CD4-positive, alpha-beta T cell treated with Interleukin-6 for 4 hours (primary cell): Measurements from ENCODE around the gene NAB1.
"Not testable (repeated sequence)": the region's sequence is repeated elsewhere in the genome, so short reads cannot be mapped to it uniquely, and the experiment has no call there.

ENCODE experiments used
- DNase-seq: peaks from one replicate; pipeline ENCODE4 v3.0.0-alpha.2; 2020; ENCODE audit warnings: mixed read lengths

NAB1 gene, protein sequence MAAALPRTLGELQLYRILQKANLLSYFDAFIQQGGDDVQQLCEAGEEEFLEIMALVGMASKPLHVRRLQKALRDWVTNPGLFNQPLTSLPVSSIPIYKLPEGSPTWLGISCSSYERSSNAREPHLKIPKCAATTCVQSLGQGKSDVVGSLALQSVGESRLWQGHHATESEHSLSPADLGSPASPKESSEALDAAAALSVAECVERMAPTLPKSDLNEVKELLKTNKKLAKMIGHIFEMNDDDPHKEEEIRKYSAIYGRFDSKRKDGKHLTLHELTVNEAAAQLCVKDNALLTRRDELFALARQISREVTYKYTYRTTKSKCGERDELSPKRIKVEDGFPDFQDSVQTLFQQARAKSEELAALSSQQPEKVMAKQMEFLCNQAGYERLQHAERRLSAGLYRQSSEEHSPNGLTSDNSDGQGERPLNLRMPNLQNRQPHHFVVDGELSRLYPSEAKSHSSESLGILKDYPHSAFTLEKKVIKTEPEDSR

GRCh38 chr2:190649035-190649797, at the start of gene NAB1:
Gene NAB1, plus strand, starts transcription at chr2:190649083. Its CDS starts 10,094 bp downstream, at chr2:190659177.
- DNase-seq = peak; percentile 60

DNA sequence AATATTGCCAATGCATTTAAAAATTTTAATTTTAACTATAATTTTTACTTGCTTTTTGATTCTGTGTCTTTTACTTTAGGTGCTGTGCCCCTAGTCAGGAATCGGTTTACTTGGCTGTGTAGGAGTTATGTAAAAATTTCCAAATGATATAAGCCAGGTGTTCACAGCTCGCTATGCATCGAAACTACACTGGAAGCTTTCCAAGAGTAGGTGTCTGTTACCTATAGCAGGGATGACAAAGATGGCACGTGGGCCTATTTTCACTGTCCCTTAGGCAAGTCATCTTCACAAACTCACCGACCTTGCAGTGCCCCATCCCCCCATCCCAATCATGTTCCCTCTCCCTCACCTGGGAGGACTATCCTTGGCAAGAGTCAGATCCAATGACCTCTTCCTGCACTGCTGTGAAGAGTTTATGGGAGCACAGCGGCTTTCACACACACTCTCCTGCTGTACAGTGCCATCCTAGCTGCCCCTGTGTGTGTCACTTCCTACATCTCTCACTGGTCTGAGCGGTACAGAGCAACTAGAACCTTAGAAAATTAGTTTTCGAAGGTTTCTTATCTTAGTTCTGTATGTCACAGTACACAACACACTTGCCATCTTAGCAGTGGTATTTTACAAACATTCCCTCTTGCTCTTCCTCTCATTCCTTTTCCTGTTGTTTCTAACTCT, 49.2 kb upstream of the NAB1 start:
- DNase-seq = no peak

DNA sequence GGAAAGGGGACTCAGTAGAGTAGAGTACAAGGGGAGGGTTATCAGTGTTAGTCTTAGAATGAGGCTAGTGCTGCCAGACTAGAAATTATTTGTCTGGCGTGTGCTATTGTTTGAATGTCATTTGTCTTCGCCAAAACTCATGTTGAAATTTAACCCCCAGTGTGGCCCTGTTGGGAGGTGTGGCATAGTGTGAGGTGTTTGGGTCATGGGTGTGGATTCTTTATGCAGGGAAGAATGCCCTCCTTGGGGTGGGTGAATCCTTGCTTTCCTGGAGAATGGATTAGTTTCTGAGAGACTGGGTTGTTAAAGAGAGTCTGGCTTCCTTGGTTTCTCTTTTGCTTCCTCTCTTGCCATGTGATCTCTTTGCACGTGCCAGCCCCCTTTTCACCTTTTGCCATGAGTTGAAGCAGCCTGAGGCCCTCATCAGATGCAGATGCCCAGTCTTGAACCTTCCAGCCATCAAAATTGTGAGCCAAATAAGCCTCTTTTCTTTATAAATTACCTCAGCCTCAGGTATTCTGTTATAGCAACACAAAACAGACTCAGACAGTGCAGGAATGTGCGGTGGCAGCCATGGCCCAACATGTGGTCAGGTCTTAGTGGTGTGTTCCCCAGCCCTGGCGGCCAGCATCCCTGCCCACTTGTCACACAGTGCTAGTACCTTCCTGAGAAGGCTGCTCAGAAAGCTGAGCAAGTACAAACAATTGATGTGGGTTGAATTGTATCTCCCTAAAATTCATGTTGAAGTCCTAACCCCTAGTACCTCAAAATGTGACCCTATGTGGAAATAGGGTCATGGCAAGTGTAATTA, 48.4 kb upstream of the NAB1 start:
- DNase-seq = no peak

GRCh38 chr2:190603374-190603773, 45.5 kb upstream of the NAB1 start:
- no peak for DNase-seq

GRCh38 chr2:190607014-190607597, 41.8 kb upstream of the NAB1 start:
- no peak for DNase-seq

DNA sequence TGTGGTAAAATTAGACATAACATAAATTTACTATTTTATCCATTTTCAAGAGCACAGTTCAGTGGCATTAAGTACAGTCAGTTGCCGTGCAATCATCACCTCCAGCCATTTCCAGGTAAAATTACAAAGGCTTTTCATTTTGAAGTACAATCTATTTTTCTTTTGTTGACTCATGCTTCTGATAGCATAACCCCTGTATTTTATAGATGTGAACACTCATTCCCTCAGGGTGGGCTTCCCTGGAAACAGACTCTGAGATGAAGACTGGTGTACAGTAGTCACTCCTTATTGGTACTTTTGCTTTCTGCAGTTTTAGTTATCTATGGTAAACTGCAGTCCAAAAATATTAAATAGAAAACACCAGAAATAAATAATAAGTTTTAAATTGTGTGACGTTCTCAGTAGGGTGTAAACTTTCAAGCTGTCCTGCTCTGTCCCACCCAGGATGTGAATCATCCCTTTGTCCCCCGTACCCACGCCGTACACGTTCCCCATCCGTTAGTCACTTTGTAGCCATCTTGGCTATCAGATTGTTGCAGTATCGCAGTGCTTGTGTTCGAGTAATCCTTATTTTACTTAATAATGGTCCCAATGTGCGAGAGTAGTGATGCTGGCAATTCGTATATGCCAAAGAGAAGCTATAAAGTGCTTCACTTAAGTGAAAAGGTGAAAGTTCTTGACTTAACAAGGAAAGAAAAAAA, 41.1 kb upstream of the NAB1 start:
- no peak for DNase-seq

GRCh38 chr2:190608863-190609262, 40.0 kb upstream of the NAB1 start:
- DNase-seq = not testable (repeated sequence)

GRCh38 chr2:190609397-190609796, 39.5 kb upstream of the NAB1 start:
- not testable (repeated sequence) for DNase-seq

GRCh38 chr2:190610528-190610927, 38.4 kb upstream of the NAB1 start:
- DNase-seq = not testable (repeated sequence)

DNA sequence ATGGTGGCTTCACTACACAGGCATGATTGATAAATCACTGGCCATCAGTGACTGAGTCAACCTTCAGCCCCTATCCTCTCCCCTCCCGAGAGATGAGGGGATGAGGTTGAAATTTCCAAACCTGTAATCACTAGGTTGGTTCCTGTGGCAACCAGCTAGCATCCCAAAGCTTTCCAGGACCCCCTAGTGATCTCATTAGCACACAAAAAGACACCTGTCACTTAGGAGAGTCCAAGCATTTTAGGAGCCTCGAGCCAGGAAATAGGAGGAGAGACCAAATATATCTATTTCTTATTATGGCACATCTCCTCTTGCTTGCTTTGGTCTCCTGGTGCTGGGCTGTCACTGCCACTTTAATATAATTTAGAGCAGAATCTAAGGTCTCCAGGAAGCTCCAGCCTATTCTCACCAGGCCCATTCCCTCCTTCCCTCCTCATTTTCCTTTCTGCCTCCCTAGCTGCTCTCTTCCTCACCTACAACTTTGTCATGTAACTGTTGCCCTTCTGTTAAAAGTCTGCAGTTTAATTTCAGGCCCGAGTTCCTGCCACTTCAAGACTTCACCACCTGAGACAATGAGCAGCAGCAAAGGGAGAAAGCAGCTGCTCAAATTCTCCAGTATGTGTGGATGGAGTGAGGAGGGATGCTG, 33.2 kb upstream of the NAB1 start:
- no peak for DNase-seq

DNA sequence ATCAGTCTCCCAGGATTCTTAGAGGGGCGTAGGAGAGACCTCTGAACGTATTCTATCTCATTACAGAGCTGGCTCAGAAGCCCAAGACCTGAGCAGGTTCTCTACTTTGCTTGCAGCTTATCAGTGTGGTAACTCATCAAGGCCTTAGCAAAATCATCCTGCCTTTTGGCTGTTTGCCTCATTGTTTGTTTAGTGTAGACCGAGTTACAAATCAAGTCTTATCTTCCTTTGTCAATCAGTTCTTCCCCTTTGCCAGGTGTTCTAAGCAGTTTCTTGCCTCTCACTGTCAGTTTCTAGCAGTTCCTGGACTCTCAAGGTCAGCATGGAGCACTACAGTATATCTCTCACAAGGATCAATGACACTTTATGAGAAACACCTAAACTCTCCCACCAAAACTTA, 30.9 kb upstream of the NAB1 start:
- DNase-seq = no peak

DNA sequence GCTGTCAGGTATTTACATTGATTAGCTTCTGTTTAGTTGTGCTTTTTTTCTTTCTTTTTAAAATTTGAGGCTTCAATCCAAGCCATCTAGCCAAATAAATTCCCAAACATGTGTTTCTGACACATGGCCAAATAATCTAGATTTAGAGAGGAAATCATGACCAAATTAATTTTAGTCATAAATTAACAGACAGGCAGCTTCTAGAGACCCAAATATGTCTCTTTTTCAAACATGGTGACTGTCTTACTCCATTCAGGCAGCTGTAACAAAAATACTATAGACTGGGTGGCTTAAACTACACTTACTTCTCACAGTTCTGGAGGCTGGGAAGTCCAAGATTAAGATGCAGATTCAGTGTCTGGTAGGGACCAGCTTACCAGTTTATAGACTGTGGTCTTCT, 23.2 kb upstream of the NAB1 start:
- DNase-seq = no peak

- DNase-seq = no peak
Measured at GRCh38 chr2:190626641-190627210, 22.2 kb upstream of the NAB1 start.

GRCh38 chr2:190627448-190628412, 21.2 kb upstream of the NAB1 start:
- DNase-seq = peak; percentile 42

DNA sequence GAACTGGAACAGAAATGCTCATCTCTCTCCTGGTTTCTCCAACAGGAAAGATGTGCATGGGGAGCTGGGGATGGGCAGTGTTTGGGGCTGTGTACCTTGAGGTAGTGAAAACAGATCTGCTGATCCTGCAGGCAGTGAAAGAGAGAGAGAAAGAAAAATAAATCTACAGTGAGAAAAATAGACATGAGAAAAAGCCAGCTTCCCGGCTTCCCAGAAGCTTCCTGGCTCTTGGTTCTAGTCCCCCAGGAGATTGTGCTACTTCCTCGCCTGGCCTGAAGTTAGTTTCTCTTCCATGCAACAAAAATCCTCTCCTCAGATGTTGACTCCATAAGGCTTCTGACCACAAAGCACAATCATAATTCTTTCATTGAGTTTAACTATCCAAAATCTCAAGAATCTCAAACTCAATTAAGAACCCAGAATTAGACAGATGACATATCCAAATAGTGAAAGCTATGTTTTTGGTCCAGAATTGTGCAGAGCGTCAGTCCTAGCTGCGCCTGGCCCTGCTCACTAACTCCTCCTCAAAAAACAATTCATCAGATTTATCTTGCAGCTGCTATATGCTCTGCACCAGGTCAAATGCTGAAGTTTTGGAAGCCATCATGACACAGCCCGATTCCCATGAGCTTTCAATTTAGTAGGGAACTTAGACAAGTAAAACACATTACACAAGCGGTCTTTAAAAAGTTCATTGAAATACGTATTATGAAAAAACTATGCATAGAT, 20.1 kb upstream of the NAB1 start:
- DNase-seq = no peak

DNA sequence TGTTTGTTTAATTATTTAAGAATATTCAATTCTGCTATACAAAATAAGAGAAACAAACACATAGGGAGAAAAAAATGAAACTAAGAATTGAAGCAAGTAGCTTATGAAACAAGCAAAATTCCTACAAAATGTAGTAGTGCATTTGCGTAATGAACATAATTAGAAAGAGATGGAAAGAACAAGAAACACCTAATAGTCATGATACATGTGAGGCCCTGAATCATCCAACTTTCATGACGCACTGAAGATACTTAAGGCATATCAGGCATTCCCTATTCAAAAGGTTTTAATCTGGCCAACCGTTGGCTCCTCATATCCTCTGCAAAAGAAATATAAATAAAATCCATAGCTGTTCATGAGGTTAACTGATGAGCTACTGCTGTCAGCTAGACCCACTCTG, 14.5 kb upstream of the NAB1 start:
- DNase-seq = no peak

GRCh38 chr2:190635781-190636180, 13.1 kb upstream of the NAB1 start:
- peak; percentile 31 for DNase-seq

DNA sequence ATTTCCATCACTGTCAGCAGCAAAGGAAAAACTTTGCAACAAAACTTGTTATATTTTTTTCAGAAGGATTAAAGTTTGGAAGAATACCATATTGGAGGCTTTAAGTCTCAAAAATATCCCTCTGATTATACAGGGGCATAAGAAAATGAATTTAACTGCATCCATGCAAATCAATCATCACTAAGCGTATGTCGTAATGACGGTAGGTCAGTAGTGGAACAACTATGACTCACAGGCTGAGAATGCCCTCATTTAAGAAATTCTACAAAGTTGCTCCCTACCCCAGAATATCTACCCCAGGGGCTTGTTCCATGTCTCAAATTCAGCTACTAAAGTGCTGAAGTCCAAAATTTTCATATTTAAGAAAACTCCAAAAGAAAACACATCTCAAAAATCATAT, 12.5 kb upstream of the NAB1 start:
- no peak for DNase-seq
